ENCODE results near the gene CCNB2. TPM values are rescaled to one million over a fixed set of nuclear protein-coding genes. Genes with fewer than 3 reads are reported as not detected.
A peak's percentile ranks its signal among the peaks of the same experiment; 100 is the strongest.
"Not testable (repeated sequence)": the region's sequence is repeated elsewhere in the genome, so short reads cannot be mapped to it uniquely, and the experiment has no call there.

The CCNB2 gene
- total RNA-seq (2014; rRNA removed; shearing (Covaris generic)) = 181 and 210 TPM in 2 replicates

- peak; percentile 93 for DNase-seq (ENCODE audit: low spot score)
Observed at GRCh38 chr15:59104912-59105732, at the start of gene CCNB2. CCNB2 (plus strand) TSS chr15:59105146; CDS start chr15:59105269, 123 bp downstream.

GRCh38 chr15:59059076-59059597 lies 45.8 kb upstream of the CCNB2 start:
- DNase-seq (ENCODE audit: low spot score) = no peak

GRCh38 chr15:59060348-59060747 lies 44.6 kb upstream of the CCNB2 start:
- no peak for DNase-seq (ENCODE audit: low spot score)

GRCh38 chr15:59063042-59063441 lies 41.9 kb upstream of the CCNB2 start:
- no peak for DNase-seq (ENCODE audit: low spot score)

GRCh38 chr15:59069430-59069829 lies 35.5 kb upstream of the CCNB2 start:
- DNase-seq (ENCODE audit: low spot score) = no peak

- no peak for DNase-seq (ENCODE audit: low spot score)
Observed at GRCh38 chr15:59074607-59075006, 30.3 kb upstream of the CCNB2 start.

- no peak for DNase-seq (ENCODE audit: low spot score)
Observed at GRCh38 chr15:59087731-59088130, 17.2 kb upstream of the CCNB2 start.

- DNase-seq (ENCODE audit: low spot score) = no peak
Observed at GRCh38 chr15:59094077-59094476, 10.9 kb upstream of the CCNB2 start.

- no peak for DNase-seq (ENCODE audit: low spot score)
Observed at GRCh38 chr15:59096429-59096828, 8.5 kb upstream of the CCNB2 start.

- no peak for DNase-seq (ENCODE audit: low spot score)
Observed at GRCh38 chr15:59099162-59099685, 5.7 kb upstream of the CCNB2 start.

GRCh38 chr15:59104602-59104911 lies 389 bp upstream of the CCNB2 start:
- DNase-seq (ENCODE audit: low spot score) = no peak

- no peak for DNase-seq (ENCODE audit: low spot score)
Observed at GRCh38 chr15:59105854-59106253, 908 bp downstream of the CCNB2 start.

GRCh38 chr15:59111251-59111650 lies 6.3 kb downstream of the CCNB2 start:
- no peak for DNase-seq (ENCODE audit: low spot score)

GRCh38 chr15:59115047-59115446 lies 10.1 kb downstream of the CCNB2 start:
- no peak for DNase-seq (ENCODE audit: low spot score)

- DNase-seq (ENCODE audit: low spot score) = no peak
Observed at GRCh38 chr15:59116141-59116540, 11.2 kb downstream of the CCNB2 start.

GRCh38 chr15:59116771-59117170 lies 11.8 kb downstream of the CCNB2 start:
- no peak for DNase-seq (ENCODE audit: low spot score)

- no peak for DNase-seq (ENCODE audit: low spot score)
Observed at GRCh38 chr15:59119625-59120024, 14.7 kb downstream of the CCNB2 start.

GRCh38 chr15:59120937-59121336 lies 16.0 kb downstream of the CCNB2 start:
- DNase-seq (ENCODE audit: low spot score) = no peak

- DNase-seq (ENCODE audit: low spot score) = no peak
Observed at GRCh38 chr15:59124261-59124660, 19.3 kb downstream of the CCNB2 start.

GRCh38 chr15:59125683-59126082 lies 20.7 kb downstream of the CCNB2 start:
- not testable (repeated sequence) for DNase-seq (ENCODE audit: low spot score)

GRCh38 chr15:59127255-59127654 lies 22.3 kb downstream of the CCNB2 start:
- DNase-seq (ENCODE audit: low spot score) = not testable (repeated sequence)

GRCh38 chr15:59131456-59131855 lies 26.5 kb downstream of the CCNB2 start:
- DNase-seq (ENCODE audit: low spot score) = no peak

GRCh38 chr15:59131969-59132562 lies 27.1 kb downstream of the CCNB2 start:
- no peak for DNase-seq (ENCODE audit: low spot score)

All from H4 (cell line).